HCT116 (cell line): ENCODE results near the gene CFAP43. TPM values are rescaled to one million over a fixed set of nuclear protein-coding genes. Genes with fewer than 3 reads are reported as not detected.
A peak's percentile ranks its signal among the peaks of the same experiment; 100 is the strongest.

Source experiments
- ATAC-seq: fragments of 200-7000 bp; cut with Tn5 transposase; 2 replicates; pipeline ENCODE4 v1.9.1; 2020; ENCODE audit warnings: mild to moderate bottlenecking, moderate library complexity
- BruUV-seq: library from RNA; stranded (reverse); fragments of 400-500 nt; replicated peaks from 2 replicates; lab custom pipeline; 2021; lab: Mats Ljungman, UMichigan
- CTCF ChIA-PET: fragments of 300-600 bp; sonication (Branson Sonifier 250); formaldehyde crosslinking; loops from one replicate; lab custom pipeline; 2021; ENCODE audit warnings: antibody characterized with exemption; lab: Charles Lee
- POLR2A ChIA-PET: fragments of 300-600, 350-600 bp; sonication (Branson Sonifier 250); formaldehyde crosslinking; loops from one replicate; lab custom pipeline; 2021; ENCODE audit warnings: antibody characterized with exemption; lab: Charles Lee
- RAD21 ChIA-PET, 2 experiments: fragments of 300-600 bp; sonication (Branson Sonifier 250); formaldehyde crosslinking; loops; one replicate each; lab custom pipeline; 2023; ENCODE audit warnings: low total read pairs in 2 of 2; ENCODE audit not compliant: uncharacterized antibody in 2 of 2, unreplicated experiment in 2 of 2, low non-redundant PET in 1 of 2; lab: Charles Lee
- DNase-seq: peaks from one replicate; pipeline ENCODE4 v3.0.0-alpha.2; 2010; ENCODE audit warnings: low read depth, low spot score
- H2AFZ ChIP-seq: fragments of 200-600 bp; shearing (Covaris generic), sonication (generic); 2 replicates; pipeline ENCODE4 v1.6.1; 2017; ENCODE audit warnings: low read depth, mixed run types, mixed read lengths, antibody characterized with exemption, low read length; ENCODE audit not compliant: poor library complexity, severe bottlenecking
- H3K27ac ChIP-seq: 2 replicates; pipeline ENCODE4 v1.5.1; 2012; ENCODE audit warnings: low read depth, low read length
- H3K27me3 ChIP-seq: fragments of 200-600 bp; sonication (generic); 2 replicates; pipeline ENCODE4 v1.6.1; 2016; ENCODE audit warnings: mixed run types, low read length, mixed read lengths; ENCODE audit not compliant: insufficient read depth
- H3K36me3 ChIP-seq, 2 experiments: fragments of 200-500 bp in 1 of 2; fragments of 200-600 bp in 1 of 2; sonication (Bioruptor generic) in 1 of 2; sonication (generic) in 1 of 2; 2 replicates each; pipeline versions ENCODE4 v1.5.1 to v1.6.1; 2014 to 2016; ENCODE audit warnings: low read length in 2 of 2, inconsistent platforms in 1 of 2, mixed read lengths in 1 of 2, mixed run types in 1 of 2; ENCODE audit not compliant: insufficient read depth in 2 of 2, control insufficient read depth in 1 of 2
- H3K4me1 ChIP-seq, 2 experiments: fragments of 200-600 bp in 1 of 2; sonication (generic) in 1 of 2; 2 replicates each; pipeline versions ENCODE4 v1.5.1 to v1.6.1; 2012 to 2017; ENCODE audit warnings: low read length in 2 of 2, inconsistent platforms in 1 of 2, mild to moderate bottlenecking in 1 of 2, mixed read lengths in 1 of 2, mixed run types in 1 of 2, moderate library complexity in 1 of 2; ENCODE audit not compliant: insufficient read depth in 2 of 2, control insufficient read depth in 1 of 2
- H3K4me2 ChIP-seq: fragments of 200-600 bp; sonication (generic); 2 replicates; pipeline ENCODE4 v1.6.1; 2017; ENCODE audit warnings: mixed run types, low read length, mixed read lengths
- H3K4me3 ChIP-seq, 2 experiments: fragments of 200-600 bp in 1 of 2; sonication (generic) in 1 of 2; replicated peaks in 1 of 2; 2 replicates each; pipeline ENCODE4 v1.5.1; 2011 to 2016; ENCODE audit warnings: low read length in 2 of 2, control low read depth in 1 of 2, low read depth in 1 of 2, mild to moderate bottlenecking in 1 of 2, mixed read lengths in 1 of 2, mixed run types in 1 of 2
- H3K79me2 ChIP-seq: fragments of 200-600 bp; sonication (generic); 2 replicates; pipeline ENCODE4 v1.6.1; 2017; ENCODE audit warnings: mild to moderate bottlenecking, mixed run types, low read length, moderate library complexity, mixed read lengths; ENCODE audit not compliant: insufficient read depth
- H3K9ac ChIP-seq: fragments of 200-600 bp; sonication (generic); 2 replicates; pipeline ENCODE4 v1.6.1; 2016; ENCODE audit warnings: low read length, mixed read lengths
- H3K9me2 ChIP-seq: fragments of 200-600 bp; sonication (generic), shearing (Covaris generic); 2 replicates; pipeline ENCODE4 v1.6.1; 2017; ENCODE audit warnings: mixed run types, mild to moderate bottlenecking, moderate library complexity; ENCODE audit not compliant: insufficient read depth
- H3K9me3 ChIP-seq, 2 experiments: fragments of 200-500 bp in 1 of 2; fragments of 200-600 bp in 1 of 2; sonication (Bioruptor generic) in 1 of 2; sonication (generic) in 1 of 2; 2 replicates each; pipeline ENCODE4 v1.6.1; 2014 to 2017; ENCODE audit warnings: low read length in 2 of 2, mixed read lengths in 2 of 2, inconsistent platforms in 1 of 2, low read depth in 1 of 2, mild to moderate bottlenecking in 1 of 2, mixed run types in 1 of 2, moderate library complexity in 1 of 2; ENCODE audit not compliant: control insufficient read depth in 1 of 2, insufficient read depth in 1 of 2
- H4K20me1 ChIP-seq: fragments of 200-600 bp; sonication (generic), shearing (Covaris generic); 2 replicates; pipeline ENCODE4 v1.6.1; 2017; ENCODE audit warnings: mixed run types, mild to moderate bottlenecking, moderate library complexity; ENCODE audit not compliant: insufficient read depth
- ATF3 ChIP-seq: IDR thresholded peaks from 2 replicates; pipeline ENCODE4 v1.6.1; 2012
- EGR1 ChIP-seq: IDR thresholded peaks from 2 replicates; pipeline ENCODE4 v1.6.1; 2012; ENCODE audit warnings: low read depth
- ELF1 ChIP-seq: IDR thresholded peaks from 2 replicates; pipeline ENCODE4 v1.6.1; 2012; ENCODE audit warnings: low read depth, borderline replicate concordance
- EZH2 ChIP-seq: fragments of 200-600 bp; sonication (generic); IDR thresholded peaks from 2 replicates; pipeline ENCODE4 v1.6.1; 2017; ENCODE audit warnings: antibody characterized with exemption, mixed run types
- EZH2phosphoT487 ChIP-seq: fragments of 200-600 bp; IDR thresholded peaks from 2 replicates; pipeline ENCODE4 v1.6.1; 2018; ENCODE audit warnings: antibody characterized with exemption, borderline replicate concordance
- RAD21 ChIP-seq: IDR thresholded peaks from 2 replicates; pipeline ENCODE4 v1.6.1; 2012; ENCODE audit warnings: low read depth, mild to moderate bottlenecking
- SP1 ChIP-seq: IDR thresholded peaks from 2 replicates; pipeline ENCODE4 v1.6.1; 2012; ENCODE audit warnings: low read depth
- SRF ChIP-seq: IDR thresholded peaks from 2 replicates; pipeline ENCODE4 v1.6.1; 2012; ENCODE audit warnings: low read depth
- YY1 ChIP-seq: IDR thresholded peaks from 2 replicates; pipeline ENCODE4 v1.6.1; 2011; ENCODE audit warnings: low read length, low read depth, moderate library complexity, mild to moderate bottlenecking; ENCODE audit not compliant: insufficient replicate concordance; ENCODE audit errors: extremely low read depth
- ZFX ChIP-seq: fragments of 450-650 bp; IDR thresholded peaks from 2 replicates; pipeline ENCODE4 v1.6.1; 2017
- ZNF274 ChIP-seq: fragments of 200-500 bp; sonication (Bioruptor generic); IDR thresholded peaks from 2 replicates; pipeline ENCODE4 v1.6.1; 2014; ENCODE audit warnings: mild to moderate bottlenecking, low read depth, low read length, inconsistent platforms
- intact Hi-C: fragments of 100-400 bp; cut with micrococcal nuclease; formaldehyde crosslinking; loops from 2 replicates; pipeline ENCODE4 v1.10.0; 2022
- total RNA-seq: library from RNA; stranded (reverse); gene quantifications from one replicate; pipeline ENCODE4 v1.2.1, GENCODE V29; 2021; ENCODE audit not compliant: unreplicated experiment
- TF ChIP-seq, protein P1 (sequence below): IDR thresholded peaks from 2 replicates; pipeline ENCODE4 v1.6.1; 2012
- TF ChIP-seq, protein P2 (sequence below), 3 experiments: fragments of 200-600 bp in 1 of 3; sonication (generic) in 1 of 3; IDR thresholded peaks in 2 of 3; conservative IDR thresholded peaks in 1 of 3; 2 replicates each; pipeline ENCODE4 v1.5.1; 2012 to 2017; ENCODE audit warnings: low read depth in 2 of 3, low read length in 2 of 3, antibody characterized with exemption in 1 of 3, borderline replicate concordance in 1 of 3, control low read depth in 1 of 3, mild to moderate bottlenecking in 1 of 3, mixed read lengths in 1 of 3, mixed run types in 1 of 3, moderate library complexity in 1 of 3; ENCODE audit not compliant: insufficient read depth in 1 of 3

CFAP43 gene
- total RNA-seq, 1 experiment from 2014 or later: 4.0 TPM

- H2AFZ ChIP-seq: no peak overlapping the region
Measured at GRCh38 chr10:104256335-104256961, 24.3 kb upstream of the CFAP43 start.

More at GRCh38 chr10:104256335-104256961, 24.3 kb upstream of the CFAP43 start:
- H3K36me3 ChIP-seq: peaks cover 35 to 47% of the 10 kb centered on the region in 2 experiments
- TF ChIP-seq YY1 (no peak), ATF3 (no peak), ELF1 (no peak), EZH2 (no peak), SRF (no peak), EZH2phosphoT487 (no peak), ZNF274 (no peak), EGR1 (no peak), ZFX (no peak), RAD21 (no peak), SP1 (no peak)
- TF ChIP-seq, protein P1, sequence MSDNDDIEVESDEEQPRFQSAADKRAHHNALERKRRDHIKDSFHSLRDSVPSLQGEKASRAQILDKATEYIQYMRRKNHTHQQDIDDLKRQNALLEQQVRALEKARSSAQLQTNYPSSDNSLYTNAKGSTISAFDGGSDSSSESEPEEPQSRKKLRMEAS: no peak
- TF ChIP-seq, protein P2, sequence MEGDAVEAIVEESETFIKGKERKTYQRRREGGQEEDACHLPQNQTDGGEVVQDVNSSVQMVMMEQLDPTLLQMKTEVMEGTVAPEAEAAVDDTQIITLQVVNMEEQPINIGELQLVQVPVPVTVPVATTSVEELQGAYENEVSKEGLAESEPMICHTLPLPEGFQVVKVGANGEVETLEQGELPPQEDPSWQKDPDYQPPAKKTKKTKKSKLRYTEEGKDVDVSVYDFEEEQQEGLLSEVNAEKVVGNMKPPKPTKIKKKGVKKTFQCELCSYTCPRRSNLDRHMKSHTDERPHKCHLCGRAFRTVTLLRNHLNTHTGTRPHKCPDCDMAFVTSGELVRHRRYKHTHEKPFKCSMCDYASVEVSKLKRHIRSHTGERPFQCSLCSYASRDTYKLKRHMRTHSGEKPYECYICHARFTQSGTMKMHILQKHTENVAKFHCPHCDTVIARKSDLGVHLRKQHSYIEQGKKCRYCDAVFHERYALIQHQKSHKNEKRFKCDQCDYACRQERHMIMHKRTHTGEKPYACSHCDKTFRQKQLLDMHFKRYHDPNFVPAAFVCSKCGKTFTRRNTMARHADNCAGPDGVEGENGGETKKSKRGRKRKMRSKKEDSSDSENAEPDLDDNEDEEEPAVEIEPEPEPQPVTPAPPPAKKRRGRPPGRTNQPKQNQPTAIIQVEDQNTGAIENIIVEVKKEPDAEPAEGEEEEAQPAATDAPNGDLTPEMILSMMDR (IDR thresholded peaks at IDR 0.05 in 2 of 3, conservative IDR thresholded peaks at IDR 0.05 in 1 of 3; ENCODE audit: borderline replicate concordance in 1 of 3, insufficient read depth in 1 of 3, low read depth in 2 of 3, low read length in 2 of 3): no peak
- peak overlapping the region; percentile 88; the same call in 1 of the 2 replicates for H3K9ac ChIP-seq
- intact Hi-C loops: loop anchor here (5.0 kb wide), 1 partner anchor 369 kb away; no protein-coding TSS in a partner anchor
- H3K79me2 ChIP-seq: peaks cover 69% of the 10 kb centered on the region
- H3K4me3 ChIP-seq: peak overlapping the region in 1 of 2 experiments; percentile 68; a peak in 2 of 4 replicates
- no peaks in the 10 kb centered on the region for H3K9me2 ChIP-seq
- no peaks in the 10 kb centered on the region for H3K9me3 ChIP-seq
- H3K27ac ChIP-seq: peak overlapping the region; percentile 1; the same call in 1 of the 2 replicates
- DNase-seq: no peak
- CTCF ChIA-PET: interaction anchor here (0.7 to 1.1 kb wide), 2 partner anchors 18 to 211 kb away, joined by 4 to 5 read pairs; no protein-coding TSS in a partner anchor
- no peaks in the 10 kb centered on the region for H3K27me3 ChIP-seq
- no TSS peak for BruUV-seq
- peak overlapping the region; percentile 83 for H3K4me2 ChIP-seq
- RAD21 ChIA-PET: interaction anchor here in 1 of 2 experiments (0.5 kb wide), 1 partner anchor 563 kb away, joined by 3 read pairs; no protein-coding TSS in a partner anchor
- H3K4me1 ChIP-seq: peaks cover 14 to 37% of the 10 kb centered on the region in 2 experiments
- H4K20me1 ChIP-seq: no peaks in the 10 kb centered on the region
- no peak for ATAC-seq
- POLR2A ChIA-PET: interaction anchor here (1.0 kb wide), 1 partner anchor 12 kb away, joined by 3 read pairs; the partner anchor contains the start of gene GSTO2
